Motor neuron (in vitro differentiated cells): Measurements from ENCODE around the gene PLEKHS1. TPM values are rescaled to one million over a fixed set of nuclear protein-coding genes. Genes with fewer than 3 reads are reported as not detected.
"Not testable (repeated sequence)": the region's sequence is repeated elsewhere in the genome, so short reads cannot be mapped to it uniquely, and the experiment has no call there.

Experiments
- ATAC-seq, 8 experiments: fragments of 200-7000 bp; cut with Tn5 transposase; replicated peaks in 6 of 8; 2 replicates each; pipeline ENCODE4 v1.8.0; 2021; ENCODE audit warnings: mild to moderate bottlenecking in 8 of 8, moderate library complexity in 8 of 8
- H3K27ac ChIP-seq, 2 donors: fragments of 250-450 bp; sonication (Bioruptor Pico); 2 replicates each; pipeline ENCODE4 v1.9.0; 2021; ENCODE audit warnings: antibody characterized with exemption in 2 of 2, mild to moderate bottlenecking in 2 of 2, moderate library complexity in 1 of 2
- H3K4me1 ChIP-seq, 2 donors: fragments of 250-450 bp; sonication (Bioruptor Pico); replicated peaks in 1 of 2; 2 replicates each; pipeline ENCODE4 v1.6.1; 2021; ENCODE audit warnings: antibody characterized with exemption in 2 of 2, mild to moderate bottlenecking in 2 of 2, moderate library complexity in 1 of 2
- H3K4me3 ChIP-seq, 5 donors: fragments of 250-450 bp; sonication (Bioruptor Pico); 2 replicates each; pipeline ENCODE4 v1.9.0; 2021; ENCODE audit warnings: antibody characterized with exemption in 5 of 5, mild to moderate bottlenecking in 5 of 5, moderate library complexity in 4 of 5
- WGBS, 10 experiments: fragments of 450-650 bp; shearing (Covaris generic); methylation state at CpG; one replicate each; pipeline ENCODE4 v1.0.0; 2022; 5-methylcytosine and 5-hydroxymethylcytosine counted together
- in situ Hi-C, 9 experiments: fragments of 400-800 bp; cut with MboI; loops; one replicate each; pipeline ENCODE4 v1.15.0; 2021; ENCODE audit warnings: low sequenced_read_pairs in 9 of 9, low pct_unique_long_range_greater_than_20kb in 2 of 9; ENCODE audit not compliant: unreplicated experiment in 9 of 9
- total RNA-seq, 8 experiments: library from RNA; unstranded; fragments of 300-600 nt; gene quantifications; 2 replicates each; pipeline versions ENCODE4 v1.2.3 to v1.2.4, GENCODE V29; 2022

The PLEKHS1 gene
- total RNA-seq, 8 experiments from 2014 or later, result 0.14 to 0.47 (median 0.25) TPM; not detected in 2

- WGBS, 10 experiments, result 0 to 100% (median 40%) methylated on average over 1 to 3 of the region's 3 CpGs; no CpG with 5 or more reads in 2 of the 10 experiments
- H3K4me1 ChIP-seq, result no peaks in the 10 kb centered on the region
- ATAC-seq, result peak in 1 of 8 experiments; percentile 27
- no peak overlapping the region for H3K4me3 ChIP-seq
- no peak overlapping the region for H3K27ac ChIP-seq
- in situ Hi-C loops, result no loop called here
Observed at GRCh38 chr10:113746217-113746957, 5.1 kb upstream of the PLEKHS1 start.

- H3K27ac ChIP-seq, result no peak overlapping the region
- in situ Hi-C loops, result no loop called here
- H3K4me3 ChIP-seq, result no peak overlapping the region
- 67 to 100% (median 80%) methylated on average over 1 of the region's 1 CpG; no CpG with 5 or more reads in 6 of the 10 experiments for WGBS, 10 experiments
- ATAC-seq, result peak in 3 of 8 experiments; percentile 35 to 65 (median 62)
- no peaks in the 10 kb centered on the region for H3K4me1 ChIP-seq
Observed at GRCh38 chr10:113752553-113752952, 1.1 kb downstream of the PLEKHS1 start.

GRCh38 chr10:113753020-113753692 lies 1.7 kb downstream of the PLEKHS1 start:
- ATAC-seq, result peak in 3 of 8 experiments; percentile 16 to 40 (median 37)
- Histone ChIP-seq H3K4me1 (no peaks in the 10 kb centered on the region), H3K27ac (no peak overlapping the region), H3K4me3 (no peak overlapping the region)
- in situ Hi-C loops, result no loop called here
- 17 to 96% (median 74%) methylated on average over 1 to 8 of the region's 9 CpGs; no CpG with 5 or more reads in 1 of the 10 experiments for WGBS, 10 experiments

- in situ Hi-C loops, result no loop called here
- Histone ChIP-seq H3K27ac (no peak overlapping the region), H3K4me3 (no peak overlapping the region), H3K4me1 (no peaks in the 10 kb centered on the region)
- 0 to 100% (median 79%) methylated on average over 1 to 2 of the region's 3 CpGs; no CpG with 5 or more reads in 5 of the 10 experiments for WGBS, 10 experiments
- ATAC-seq, result peak in 1 of 8 experiments; percentile 30
Observed at GRCh38 chr10:113754125-113754524, 2.6 kb downstream of the PLEKHS1 start.

DNA sequence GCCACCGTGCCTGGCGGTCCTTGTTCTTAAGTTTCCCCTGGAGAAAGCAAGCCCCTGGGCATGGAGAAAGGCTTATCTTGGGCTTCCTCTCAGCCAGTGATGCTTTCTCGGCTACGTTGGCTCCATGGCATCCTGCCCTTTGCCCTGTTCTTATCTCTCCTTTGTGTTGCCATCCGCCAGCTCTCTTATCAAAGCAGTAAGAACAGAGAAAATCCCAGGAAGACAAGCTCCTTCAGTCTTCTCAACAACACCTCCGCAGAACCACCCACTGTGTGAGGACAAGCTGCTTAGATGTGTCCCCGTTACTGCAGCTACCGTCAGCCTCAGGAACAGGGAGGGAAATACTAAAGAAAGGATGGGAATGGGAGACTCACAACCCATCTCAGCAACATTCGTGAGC lies 3.3 kb downstream of the PLEKHS1 start:
- H3K4me1 ChIP-seq, result no peaks in the 10 kb centered on the region
- ATAC-seq, result no peak

DNA sequence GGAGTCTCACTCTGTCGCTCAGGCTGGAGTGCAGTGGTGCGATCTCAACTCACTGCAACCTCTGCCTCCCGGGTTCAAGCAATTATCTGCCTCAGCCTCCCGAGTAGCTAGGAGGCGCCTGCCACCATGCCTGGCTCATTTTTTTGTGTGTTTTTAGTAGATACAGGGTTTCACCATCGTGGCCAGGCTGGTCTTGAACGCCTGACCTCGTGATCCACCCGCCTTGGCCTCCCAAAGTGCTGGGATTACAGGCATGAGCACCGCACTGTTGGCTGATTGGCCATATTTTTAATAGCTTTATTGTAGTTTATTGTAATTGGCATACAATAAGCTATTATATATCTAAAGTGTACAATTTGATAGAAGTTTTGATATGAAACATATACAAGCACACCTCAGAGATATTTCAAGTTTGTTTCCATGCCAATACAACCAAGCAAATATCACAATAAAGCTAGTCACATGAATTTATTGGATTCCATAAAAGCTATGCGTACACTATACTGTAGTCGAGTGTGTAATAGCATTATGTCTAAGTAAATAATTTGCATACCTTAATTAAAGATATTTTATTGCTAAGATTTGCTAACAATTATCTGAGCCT lies 5.6 kb downstream of the PLEKHS1 start:
- no peak for ATAC-seq
- in situ Hi-C loops, result no loop called here
- H3K27ac ChIP-seq, result no peak overlapping the region
- H3K4me1 ChIP-seq, result no peaks in the 10 kb centered on the region
- WGBS, 10 experiments, result 32 to 100% (median 80%) methylated on average over 1 to 8 of the region's 12 CpGs
- no peak overlapping the region for H3K4me3 ChIP-seq

More for the DNA sequence above, 3.3 kb downstream of the PLEKHS1 start:
- 65 to 89% (median 80%) methylated on average over 1 to 5 of the region's 9 CpGs; no CpG with 5 or more reads in 3 of the 10 experiments for WGBS, 10 experiments
- Histone ChIP-seq H3K4me3 (no peak overlapping the region), H3K27ac (no peak overlapping the region)
- in situ Hi-C loops, result no loop called here

DNA sequence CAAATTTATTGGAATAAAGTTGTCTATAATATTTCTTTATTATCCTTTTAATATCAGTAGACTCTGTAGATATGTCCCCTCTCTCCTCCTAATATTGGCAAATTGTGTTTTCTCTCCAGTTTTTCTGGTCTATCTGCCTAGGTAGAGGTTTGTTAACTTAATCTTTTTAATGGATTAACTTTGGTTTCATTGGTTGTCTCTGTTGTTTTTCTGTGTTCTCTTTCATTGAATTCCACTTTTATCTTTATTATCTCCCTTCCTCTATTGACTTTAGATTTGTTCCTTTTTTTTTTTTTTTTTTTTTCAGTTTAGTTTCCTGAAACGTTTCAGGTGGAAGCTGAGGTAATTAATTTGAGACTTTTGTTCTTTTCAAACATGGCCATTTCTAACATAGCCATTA lies 10.6 kb downstream of the PLEKHS1 start:
- in situ Hi-C loops, result no loop called here
- H3K27ac ChIP-seq, result no peak overlapping the region
- 0 to 77% (median 30%) methylated on average over 1 of the region's 1 CpG; no CpG with 5 or more reads in 1 of the 10 experiments for WGBS, 10 experiments
- no peak for ATAC-seq
- H3K4me1 ChIP-seq, result no peaks in the 10 kb centered on the region
- H3K4me3 ChIP-seq, result no peak overlapping the region

DNA sequence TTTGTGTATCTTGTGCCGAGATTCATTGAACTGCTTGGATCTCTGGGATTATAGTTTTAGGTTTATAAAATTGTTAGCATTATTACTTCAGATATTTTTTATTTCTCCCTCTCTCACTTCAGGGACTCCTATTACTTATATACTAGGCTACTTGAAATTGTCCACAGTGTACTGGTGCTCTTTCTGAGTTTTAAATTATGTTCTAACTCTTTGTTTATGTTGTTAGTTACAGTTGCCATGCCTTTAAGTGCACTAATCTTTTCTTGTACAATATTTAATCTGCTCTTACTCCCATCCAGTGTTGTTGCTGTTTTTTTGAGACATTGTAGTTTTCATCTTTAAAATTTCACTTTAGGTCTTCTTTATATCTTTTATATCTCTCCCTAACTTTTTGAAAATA lies 13.1 kb downstream of the PLEKHS1 start:
- Histone ChIP-seq H3K4me1 (no peaks in the 10 kb centered on the region), H3K27ac (no peak overlapping the region), H3K4me3 (no peak overlapping the region)
- WGBS, 10 experiments, result 64 to 100% (median 91%) methylated on average over 1 of the region's 1 CpG
- peak in 1 of 8 experiments; percentile 27 for ATAC-seq
- in situ Hi-C loops, result no loop called here

GRCh38 chr10:113765910-113766309 lies 14.4 kb downstream of the PLEKHS1 start:
- ATAC-seq, result no peak
- Histone ChIP-seq H3K4me1 (no peaks in the 10 kb centered on the region), H3K4me3 (no peak overlapping the region), H3K27ac (no peak overlapping the region)
- WGBS, 10 experiments, result 20 to 96% (median 90%) methylated on average over 1 to 3 of the region's 3 CpGs; no CpG with 5 or more reads in 1 of the 10 experiments
- in situ Hi-C loops, result no loop called here

DNA sequence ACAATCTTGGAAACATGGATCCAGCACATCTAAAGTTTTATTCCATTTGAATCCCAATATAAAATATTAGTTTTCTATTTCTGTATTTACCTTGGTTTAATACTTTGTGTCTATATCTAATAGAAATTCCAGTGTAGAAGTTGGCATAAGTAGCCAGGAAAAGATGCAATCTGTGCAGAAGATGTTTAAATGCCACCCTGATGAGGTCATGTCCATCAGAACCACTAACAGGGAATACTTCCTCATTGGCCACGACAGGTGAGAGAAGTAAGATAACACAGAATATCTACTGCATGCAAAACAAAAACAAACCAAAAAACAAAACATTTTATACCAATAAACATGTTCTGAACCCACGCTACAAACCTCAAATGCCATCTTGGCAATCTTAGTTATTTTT lies 15.7 kb downstream of the PLEKHS1 start:
- Histone ChIP-seq H3K4me3 (no peak overlapping the region), H3K27ac (no peak overlapping the region), H3K4me1 (no peaks in the 10 kb centered on the region)
- in situ Hi-C loops, result no loop called here
- no peak for ATAC-seq
- 19 to 96% (median 80%) methylated on average over 1 to 2 of the region's 2 CpGs; no CpG with 5 or more reads in 1 of the 10 experiments for WGBS, 10 experiments

DNA sequence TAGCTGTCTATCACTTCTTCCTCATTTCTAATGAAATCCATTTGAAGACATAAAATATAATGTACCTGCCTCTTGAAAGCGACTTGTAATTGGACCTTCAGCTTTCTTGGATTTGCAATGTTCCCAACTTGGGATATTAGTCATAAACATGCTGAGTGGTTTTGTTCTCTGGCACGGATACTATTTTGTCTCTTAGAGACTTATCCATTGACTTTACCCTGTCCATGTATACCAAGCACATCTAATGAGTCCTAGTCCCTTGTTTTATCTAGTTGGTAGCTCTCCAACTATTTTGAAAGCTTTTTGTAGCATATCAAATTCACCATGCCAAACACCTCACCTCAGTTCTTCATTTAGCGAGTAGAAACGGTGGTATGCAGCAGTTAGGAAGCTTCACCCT lies 18.9 kb downstream of the PLEKHS1 start:
- Histone ChIP-seq H3K4me3 (no peak overlapping the region), H3K4me1 (no peaks in the 10 kb centered on the region), H3K27ac (no peak overlapping the region)
- 40 to 100% (median 72%) methylated on average over 1 to 4 of the region's 4 CpGs; no CpG with 5 or more reads in 2 of the 10 experiments for WGBS, 10 experiments
- ATAC-seq, result no peak
- in situ Hi-C loops, result no loop called here

- H3K4me3 ChIP-seq, H3K27ac ChIP-seq, ATAC-seq, H3K4me1 ChIP-seq, in situ Hi-C loops: not testable (repeated sequence)
- 0 to 100% (median 82%) methylated on average over 1 to 2 of the region's 3 CpGs; no CpG with 5 or more reads in 4 of the 10 experiments for WGBS, 10 experiments
Observed at GRCh38 chr10:113771131-113771530, 19.6 kb downstream of the PLEKHS1 start.

DNA sequence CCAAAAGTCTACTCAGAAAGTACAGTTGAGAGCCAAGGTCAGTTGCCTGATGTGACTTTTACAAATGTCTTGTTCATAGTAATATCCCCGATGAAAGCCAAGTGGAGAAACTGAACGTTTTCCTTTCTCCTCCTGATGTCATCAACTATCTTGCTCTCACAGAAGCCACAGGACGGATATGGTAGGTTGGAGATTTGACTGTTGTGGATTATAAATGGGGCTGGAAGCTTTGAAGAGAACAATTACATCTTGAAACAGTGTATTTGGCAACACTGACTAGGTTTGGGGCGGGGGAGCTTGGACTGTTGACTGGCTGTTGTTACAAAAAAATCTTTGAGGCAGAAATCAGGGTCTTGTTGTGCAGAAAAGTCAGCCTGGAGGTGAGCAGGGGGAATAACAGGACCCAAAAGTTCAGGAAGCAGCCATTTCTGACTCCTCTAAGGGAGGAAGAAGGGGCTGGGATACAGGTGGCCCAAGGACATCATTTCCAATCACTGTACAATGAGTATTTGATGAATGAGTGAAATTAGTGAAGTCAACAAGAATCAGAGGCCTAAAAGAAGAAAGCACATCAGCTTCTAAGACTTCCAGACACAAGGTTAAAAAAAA lies 24.3 kb downstream of the PLEKHS1 start:
- H3K27ac ChIP-seq, result no peak overlapping the region
- H3K4me1 ChIP-seq, result no peaks in the 10 kb centered on the region
- in situ Hi-C loops, result loop anchor here in 1 of 9 experiments (25.0 kb wide), 1 partner anchor 337 kb away; no protein-coding TSS in a partner anchor
- ATAC-seq, result no peak
- 0 to 93% (median 71%) methylated on average over 1 to 4 of the region's 4 CpGs for WGBS, 10 experiments
- no peak overlapping the region for H3K4me3 ChIP-seq
